Vagina (tissue), 2 donors: Measurements from ENCODE around the gene USP32. TPM values are rescaled to one million over a fixed set of nuclear protein-coding genes. Genes with fewer than 3 reads are reported as not detected.
"Not testable (repeated sequence)": the region's sequence is repeated elsewhere in the genome, so short reads cannot be mapped to it uniquely, and the experiment has no call there.

Experiments
- DNase-seq, 2 donors: peaks; one replicate each; pipeline ENCODE4 v3.0.0-alpha.2; 2017; ENCODE audit errors: extremely low spot score in 2 of 2
- H3K27ac ChIP-seq: fragments of 200-600 bp; sonication (generic); one replicate; pipeline ENCODE4 v1.5.1; 2019
- H3K27me3 ChIP-seq: fragments of 200-600 bp; sonication (generic); one replicate; pipeline ENCODE4 v1.5.1; 2019
- H3K36me3 ChIP-seq, 2 donors: fragments of 200-600 bp; sonication (generic); one replicate each; pipeline ENCODE4 v1.5.1; 2017 to 2019
- H3K4me1 ChIP-seq: fragments of 200-600 bp; sonication (generic); one replicate; pipeline ENCODE4 v1.5.1; 2019
- H3K4me3 ChIP-seq, 2 donors: fragments of 200-600 bp; sonication (generic); 1 replicate in 1 of 2; 2 replicates in 1 of 2; pipeline ENCODE4 v1.5.1; 2016 to 2019
- H3K9me3 ChIP-seq: fragments of 200-600 bp; sonication (generic); one replicate; pipeline ENCODE4 v1.5.1; 2019
- POLR2A ChIP-seq, 2 donors: fragments of 450-650 bp; IDR thresholded peaks; one replicate each; pipeline ENCODE4 v1.6.1; 2017; ENCODE audit warnings: antibody characterized with exemption in 2 of 2, mild to moderate bottlenecking in 2 of 2, moderate library complexity in 2 of 2
- POLR2AphosphoS5 ChIP-seq, 2 donors: sonication (generic); formaldehyde crosslinking; IDR thresholded peaks; one replicate each; pipeline ENCODE4 v1.9.0; 2017; ENCODE audit warnings: antibody characterized with exemption in 2 of 2, mild to moderate bottlenecking in 2 of 2, low read depth in 1 of 2; ENCODE audit not compliant: insufficient read depth in 1 of 2
- intact Hi-C: fragments of 100-400 bp; cut with DNase I; formaldehyde crosslinking; loops from one replicate; pipeline ENCODE4 v1.15.1; 2023
- total RNA-seq: library from RNA; depleted of rRNA; stranded (reverse); fragments of >200 nt; gene quantifications from one replicate; pipeline ENCODE4 v1.2.3, GENCODE V29; 2016
- TF ChIP-seq, protein P1 (sequence below), 3 experiments: fragments of 450-650 bp in 2 of 3; fragments of 200-600 bp in 1 of 3; sonication (generic) in 1 of 3; IDR thresholded peaks; one replicate each; pipeline ENCODE4 v1.5.1; 2017 to 2019; ENCODE audit warnings: antibody characterized with exemption in 3 of 3, mild to moderate bottlenecking in 2 of 3, moderate library complexity in 2 of 3

USP32 gene
- total RNA-seq, 1 donor from 2014 or later: 63.6 TPM

DNA sequence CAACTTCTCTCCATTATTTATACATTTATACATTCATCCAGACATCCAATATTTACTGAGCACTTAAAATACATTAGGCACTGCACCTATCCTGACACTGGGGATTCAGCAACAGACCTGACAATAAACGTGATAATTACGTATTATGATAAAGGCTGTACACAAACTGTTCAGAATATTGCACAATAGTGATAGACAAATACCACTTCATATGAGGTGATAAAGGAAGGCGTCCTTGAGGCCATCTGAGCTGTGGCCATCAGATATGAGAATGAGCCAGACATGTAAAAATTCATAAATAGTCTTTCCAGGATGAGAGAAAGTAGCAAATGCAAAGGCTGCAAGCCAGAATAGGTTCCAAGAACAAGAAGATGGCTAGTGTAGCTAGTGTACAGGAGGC, 8.6 kb downstream of the USP32 start:
- Histone ChIP-seq H3K9me3 (no peaks in the 10 kb centered on the region), H3K4me1 (peaks cover 14% of the 10 kb centered on the region), H3K36me3 (no peaks in the 10 kb centered on the region), H3K4me3 (no peak overlapping the region), H3K27me3 (no peaks in the 10 kb centered on the region), H3K27ac (no peak overlapping the region)
- TF ChIP-seq POLR2A (IDR thresholded peaks at IDR 0.05): no peak
- TF ChIP-seq, protein P1, sequence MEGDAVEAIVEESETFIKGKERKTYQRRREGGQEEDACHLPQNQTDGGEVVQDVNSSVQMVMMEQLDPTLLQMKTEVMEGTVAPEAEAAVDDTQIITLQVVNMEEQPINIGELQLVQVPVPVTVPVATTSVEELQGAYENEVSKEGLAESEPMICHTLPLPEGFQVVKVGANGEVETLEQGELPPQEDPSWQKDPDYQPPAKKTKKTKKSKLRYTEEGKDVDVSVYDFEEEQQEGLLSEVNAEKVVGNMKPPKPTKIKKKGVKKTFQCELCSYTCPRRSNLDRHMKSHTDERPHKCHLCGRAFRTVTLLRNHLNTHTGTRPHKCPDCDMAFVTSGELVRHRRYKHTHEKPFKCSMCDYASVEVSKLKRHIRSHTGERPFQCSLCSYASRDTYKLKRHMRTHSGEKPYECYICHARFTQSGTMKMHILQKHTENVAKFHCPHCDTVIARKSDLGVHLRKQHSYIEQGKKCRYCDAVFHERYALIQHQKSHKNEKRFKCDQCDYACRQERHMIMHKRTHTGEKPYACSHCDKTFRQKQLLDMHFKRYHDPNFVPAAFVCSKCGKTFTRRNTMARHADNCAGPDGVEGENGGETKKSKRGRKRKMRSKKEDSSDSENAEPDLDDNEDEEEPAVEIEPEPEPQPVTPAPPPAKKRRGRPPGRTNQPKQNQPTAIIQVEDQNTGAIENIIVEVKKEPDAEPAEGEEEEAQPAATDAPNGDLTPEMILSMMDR (IDR thresholded peaks at IDR 0.05): no peak
- no peak for TF ChIP-seq POLR2AphosphoS5 (IDR thresholded peaks at IDR 0.05; ENCODE audit: insufficient read depth in 1 of 2, low read depth in 1 of 2)
- intact Hi-C loops: no loop called here
- no peak for DNase-seq

DNA sequence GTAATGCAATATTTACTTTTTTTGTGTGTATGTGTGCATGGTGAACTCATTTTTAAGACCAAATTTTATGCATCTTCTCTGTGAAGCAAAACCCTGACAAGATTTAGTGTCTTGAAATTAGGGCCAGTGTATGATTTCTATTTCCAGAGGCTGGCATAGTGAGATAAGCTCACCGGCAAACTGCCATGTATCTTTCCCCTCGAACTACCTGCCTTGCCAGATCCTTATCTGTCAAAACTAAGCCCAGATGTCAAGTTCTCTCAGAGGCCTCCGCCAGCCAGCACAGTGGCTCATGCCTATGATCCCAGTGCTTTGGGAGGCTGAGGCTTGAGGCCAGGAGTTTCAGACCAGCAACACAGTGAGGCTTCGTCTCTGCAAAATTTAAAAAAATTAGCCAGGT, 10.0 kb downstream of the USP32 start:
- H3K4me3 ChIP-seq: no peak overlapping the region
- no peak for DNase-seq
- H3K4me1 ChIP-seq: peaks cover 11% of the 10 kb centered on the region
- no peaks in the 10 kb centered on the region for H3K27me3 ChIP-seq
- intact Hi-C loops: no loop called here
- H3K27ac ChIP-seq: no peak overlapping the region
- H3K9me3 ChIP-seq: no peaks in the 10 kb centered on the region
- no peaks in the 10 kb centered on the region for H3K36me3 ChIP-seq
- no peak for TF ChIP-seq POLR2AphosphoS5 (IDR thresholded peaks at IDR 0.05; ENCODE audit: insufficient read depth in 1 of 2, low read depth in 1 of 2)
- TF ChIP-seq, protein P1 (IDR thresholded peaks at IDR 0.05): no peak
- no peak for TF ChIP-seq POLR2A (IDR thresholded peaks at IDR 0.05)

DNA sequence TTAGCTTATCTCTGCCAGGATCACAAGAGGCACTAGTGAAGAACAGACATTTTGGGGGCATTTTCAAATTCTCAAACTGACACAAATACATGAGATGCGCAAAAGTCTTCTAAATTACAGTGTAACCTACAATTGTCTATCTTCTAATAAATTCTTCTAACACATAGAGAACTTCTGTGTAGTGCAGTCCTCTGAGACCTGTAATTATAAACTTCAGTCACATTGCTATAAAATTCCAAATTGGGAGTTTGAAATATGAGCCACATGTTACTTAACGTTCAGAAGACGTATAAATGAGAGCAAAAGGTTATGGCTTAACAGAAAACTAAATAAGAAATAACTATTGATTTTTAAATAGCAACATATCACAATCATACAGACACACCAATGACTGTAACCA, 12.5 kb downstream of the USP32 start:
- H3K27me3 ChIP-seq, DNase-seq, H3K27ac ChIP-seq, H3K4me1 ChIP-seq, H3K36me3 ChIP-seq, H3K9me3 ChIP-seq, intact Hi-C loops, H3K4me3 ChIP-seq: not testable (repeated sequence)

DNA sequence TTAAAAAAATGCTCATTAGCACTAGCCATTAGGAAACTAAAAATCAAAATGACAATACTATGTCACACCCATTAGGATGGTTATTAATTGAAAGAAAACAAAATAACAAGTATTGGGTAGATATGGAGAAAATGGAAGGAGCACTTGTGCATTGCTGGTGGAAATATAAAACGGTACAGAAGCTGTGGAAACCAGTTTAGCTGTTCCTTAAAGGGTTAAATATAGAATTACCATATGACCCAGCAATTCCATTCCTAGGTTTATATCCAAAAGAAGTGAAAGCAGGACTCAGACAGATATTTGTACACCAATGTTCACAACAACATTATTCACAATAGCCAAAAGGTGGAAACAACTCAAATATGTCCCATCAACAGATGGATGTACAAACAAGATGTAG, 13.7 kb downstream of the USP32 start:
- H3K27ac ChIP-seq, H3K27me3 ChIP-seq, H3K9me3 ChIP-seq, H3K4me3 ChIP-seq, H3K36me3 ChIP-seq, H3K4me1 ChIP-seq, DNase-seq, intact Hi-C loops: not testable (repeated sequence)

DNA sequence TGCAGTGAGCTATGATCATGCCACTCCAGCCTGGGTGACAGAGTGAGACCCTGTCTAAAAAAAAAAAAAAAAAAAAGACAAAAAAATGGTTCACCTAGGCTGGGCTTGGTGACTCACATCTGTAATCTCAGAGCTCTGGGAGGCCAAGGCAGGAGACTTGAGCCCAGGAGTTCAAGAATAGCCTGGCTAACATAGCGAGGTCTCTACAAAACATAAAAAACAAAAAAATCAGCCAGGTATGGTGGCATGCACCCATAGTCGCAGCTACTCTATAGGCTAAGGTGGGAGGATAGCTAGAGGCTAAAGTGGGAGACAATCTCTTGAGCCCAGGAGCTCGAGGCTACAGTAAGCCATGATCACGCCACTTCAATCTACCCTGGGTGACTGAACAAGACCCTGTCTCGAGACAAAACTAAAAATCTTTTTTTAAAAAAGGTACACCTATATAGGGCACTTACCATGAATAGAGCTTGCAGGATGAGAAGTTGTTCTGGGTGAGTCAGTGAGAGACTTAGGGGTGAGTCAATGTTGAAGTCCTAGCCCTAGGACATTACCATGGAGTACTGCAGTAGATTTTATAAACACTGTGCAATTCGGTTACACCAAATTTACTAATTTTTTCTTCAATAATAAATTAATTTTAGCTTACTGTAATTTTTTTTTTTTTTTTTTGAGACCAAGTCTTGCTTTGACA, 19.0 kb downstream of the USP32 start:
- Histone ChIP-seq H3K4me1 (no peaks in the 10 kb centered on the region), H3K4me3 (no peak overlapping the region), H3K27me3 (no peaks in the 10 kb centered on the region), H3K27ac (no peak overlapping the region), H3K9me3 (no peaks in the 10 kb centered on the region), H3K36me3 (no peaks in the 10 kb centered on the region)
- no peak for TF ChIP-seq POLR2A (IDR thresholded peaks at IDR 0.05)
- TF ChIP-seq, protein P1 (IDR thresholded peaks at IDR 0.05): no peak
- no peak for TF ChIP-seq POLR2AphosphoS5 (IDR thresholded peaks at IDR 0.05; ENCODE audit: insufficient read depth in 1 of 2, low read depth in 1 of 2)
- intact Hi-C loops: no loop called here
- DNase-seq: no peak

DNA sequence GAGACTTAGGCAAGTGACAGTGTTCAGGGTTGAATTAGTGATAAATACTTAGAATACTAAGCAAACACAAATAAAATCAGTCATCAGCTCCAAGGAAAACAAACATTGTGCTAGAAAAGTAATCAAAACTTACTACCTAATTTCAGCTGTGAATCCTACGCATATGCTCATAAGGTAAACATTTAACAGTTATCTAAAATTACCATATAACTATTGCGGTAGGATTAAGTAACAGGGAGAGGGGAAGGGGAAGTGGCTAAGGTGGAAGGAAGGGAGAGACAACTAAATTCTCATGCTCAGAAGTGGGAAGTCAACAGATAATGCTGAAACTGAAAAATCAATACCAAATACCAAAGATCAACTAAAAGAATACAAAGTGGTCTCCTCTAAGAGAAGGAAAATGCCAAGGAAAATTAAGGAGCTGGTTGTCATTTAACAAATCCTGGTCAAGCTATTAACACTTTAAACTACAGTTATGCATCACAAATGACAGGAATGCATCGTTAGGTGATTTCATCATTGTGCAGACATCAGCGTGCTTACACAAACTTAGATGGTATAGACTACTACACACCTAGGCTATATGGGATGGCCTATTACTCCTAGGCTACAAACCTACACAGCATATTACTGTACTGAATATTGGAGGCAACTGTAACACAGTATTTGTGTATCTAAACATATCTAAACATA, 20.0 kb downstream of the USP32 start:
- no peaks in the 10 kb centered on the region for H3K9me3 ChIP-seq
- no peak for DNase-seq
- no peak overlapping the region for H3K4me3 ChIP-seq
- no peak for TF ChIP-seq POLR2AphosphoS5 (IDR thresholded peaks at IDR 0.05; ENCODE audit: insufficient read depth in 1 of 2, low read depth in 1 of 2)
- TF ChIP-seq, protein P1 (IDR thresholded peaks at IDR 0.05): no peak
- no peak for TF ChIP-seq POLR2A (IDR thresholded peaks at IDR 0.05)
- no peaks in the 10 kb centered on the region for H3K27me3 ChIP-seq
- no peaks in the 10 kb centered on the region for H3K4me1 ChIP-seq
- intact Hi-C loops: no loop called here
- no peaks in the 10 kb centered on the region for H3K36me3 ChIP-seq
- no peak overlapping the region for H3K27ac ChIP-seq
